Inferior parietal cortex (tissue), 1 donor: ENCODE measurements around the gene EN2.

Experiments
- DNase-seq: peaks from one replicate; pipeline ENCODE4 v3.0.0-alpha.2; 2016; ENCODE audit errors: extremely low spot score

EN2 gene

GRCh38 chr7:155486783-155487508 lies 29.0 kb downstream of the EN2 start:
- DNase-seq: no peak

DNA sequence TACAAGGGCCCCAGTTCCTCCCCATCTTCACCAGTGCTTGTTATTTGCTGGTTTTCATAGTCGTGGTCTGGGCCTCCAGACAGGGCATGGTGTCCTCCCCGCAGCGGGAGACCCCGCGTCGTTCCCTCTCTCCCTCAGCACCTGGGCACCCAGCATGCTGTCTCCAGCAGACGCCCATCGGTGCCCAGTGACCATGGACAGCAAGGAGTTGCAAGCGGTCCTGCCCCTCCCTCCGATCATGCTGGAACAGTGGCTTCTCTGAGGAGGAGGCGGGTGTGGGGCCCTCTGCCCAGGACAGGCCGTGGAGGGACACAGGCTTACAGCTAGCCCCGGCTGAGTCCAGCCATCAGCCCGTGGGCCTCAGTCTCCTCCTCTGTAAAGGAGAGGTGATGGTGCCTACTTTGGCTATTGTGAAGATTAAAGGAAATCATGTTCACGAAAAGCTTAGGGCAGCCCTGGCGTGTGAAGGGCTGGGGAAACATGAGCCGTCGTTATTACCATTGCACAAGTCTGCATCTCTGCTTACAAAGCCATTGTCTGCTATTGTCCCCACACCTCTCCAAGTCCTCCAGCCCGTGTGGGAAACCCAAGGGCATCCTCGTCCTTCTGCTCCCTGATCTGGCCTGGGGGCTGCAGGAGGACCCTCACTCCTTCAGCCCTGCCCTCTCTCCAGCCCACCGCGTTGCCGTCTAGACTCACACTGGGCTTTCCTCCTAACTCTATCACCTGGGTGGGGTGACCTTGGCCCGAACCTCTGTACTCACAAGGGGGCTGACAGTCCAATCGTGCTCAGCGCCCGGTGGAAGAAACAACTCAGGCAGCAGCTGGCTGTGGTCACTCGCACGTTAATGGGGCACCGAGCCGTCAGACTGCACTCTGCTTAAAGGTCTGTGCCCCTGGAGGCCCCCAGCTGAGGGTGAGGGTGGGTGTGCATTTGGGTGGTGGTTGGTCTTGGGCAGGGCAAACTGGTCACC lies 29.9 kb downstream of the EN2 start:
- DNase-seq: no peak

- no peak for DNase-seq
Observed at GRCh38 chr7:155488483-155489127, 30.7 kb downstream of the EN2 start.

DNA sequence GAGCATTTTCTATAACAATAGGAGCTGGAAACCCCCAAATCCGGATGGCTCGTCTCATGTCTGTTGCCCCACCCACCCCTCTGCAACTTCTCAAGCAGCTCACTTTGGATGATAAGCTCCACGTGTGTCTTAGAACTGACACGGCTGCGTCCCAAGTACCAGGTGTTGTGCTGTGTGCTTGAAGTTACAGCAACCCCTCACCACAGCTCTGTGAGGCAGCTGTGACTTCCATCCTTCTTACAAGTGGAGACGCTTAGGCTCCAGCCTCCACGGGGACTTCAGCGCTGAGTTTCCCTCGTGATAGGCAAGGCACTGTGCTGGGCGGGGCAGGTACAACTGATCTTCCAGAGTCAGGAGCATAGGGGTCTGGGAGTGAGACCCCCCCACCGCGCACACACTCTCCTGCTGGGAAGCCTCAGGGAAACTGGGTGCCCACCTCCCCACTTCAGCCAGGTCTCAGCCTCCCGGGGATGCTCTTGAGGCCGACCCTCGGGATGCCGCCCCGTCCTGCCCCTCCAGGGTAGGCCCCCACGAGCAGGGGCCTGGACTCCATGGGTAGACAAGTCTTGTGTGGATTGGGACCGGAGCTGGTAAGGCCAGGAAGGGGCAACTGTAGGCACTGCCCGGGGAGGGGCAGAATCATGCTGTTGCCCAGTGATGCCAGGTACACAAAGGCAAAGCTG lies 31.4 kb downstream of the EN2 start:
- no peak for DNase-seq

GRCh38 chr7:155489862-155490696 lies 32.1 kb downstream of the EN2 start:
- no peak for DNase-seq

GRCh38 chr7:155490697-155491628 lies 33.0 kb downstream of the EN2 start:
- no peak for DNase-seq

GRCh38 chr7:155491812-155492211 lies 33.9 kb downstream of the EN2 start:
- no peak for DNase-seq

GRCh38 chr7:155493744-155494538 lies 36.0 kb downstream of the EN2 start:
- no peak for DNase-seq

DNA sequence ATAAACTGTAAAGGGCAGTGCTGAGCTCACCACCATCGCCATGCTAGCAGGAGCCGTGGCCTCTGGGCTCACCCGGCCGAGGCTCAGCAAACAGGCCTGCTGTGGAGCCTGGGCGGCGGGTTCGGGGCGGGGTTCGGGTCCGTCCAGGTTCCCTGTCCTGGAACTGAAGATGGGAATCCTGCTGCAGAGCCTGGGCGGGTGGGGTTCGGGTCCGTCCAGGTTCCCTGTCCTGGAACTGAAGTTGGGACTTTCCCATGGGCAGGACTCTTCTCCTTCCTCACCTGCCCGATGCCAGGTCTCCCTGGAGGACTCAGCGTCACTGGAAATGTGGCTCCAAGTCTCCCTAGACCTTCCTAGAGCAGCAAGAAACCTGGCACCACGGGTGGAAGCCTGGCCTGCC lies 36.6 kb downstream of the EN2 start:
- DNase-seq: no peak

DNA sequence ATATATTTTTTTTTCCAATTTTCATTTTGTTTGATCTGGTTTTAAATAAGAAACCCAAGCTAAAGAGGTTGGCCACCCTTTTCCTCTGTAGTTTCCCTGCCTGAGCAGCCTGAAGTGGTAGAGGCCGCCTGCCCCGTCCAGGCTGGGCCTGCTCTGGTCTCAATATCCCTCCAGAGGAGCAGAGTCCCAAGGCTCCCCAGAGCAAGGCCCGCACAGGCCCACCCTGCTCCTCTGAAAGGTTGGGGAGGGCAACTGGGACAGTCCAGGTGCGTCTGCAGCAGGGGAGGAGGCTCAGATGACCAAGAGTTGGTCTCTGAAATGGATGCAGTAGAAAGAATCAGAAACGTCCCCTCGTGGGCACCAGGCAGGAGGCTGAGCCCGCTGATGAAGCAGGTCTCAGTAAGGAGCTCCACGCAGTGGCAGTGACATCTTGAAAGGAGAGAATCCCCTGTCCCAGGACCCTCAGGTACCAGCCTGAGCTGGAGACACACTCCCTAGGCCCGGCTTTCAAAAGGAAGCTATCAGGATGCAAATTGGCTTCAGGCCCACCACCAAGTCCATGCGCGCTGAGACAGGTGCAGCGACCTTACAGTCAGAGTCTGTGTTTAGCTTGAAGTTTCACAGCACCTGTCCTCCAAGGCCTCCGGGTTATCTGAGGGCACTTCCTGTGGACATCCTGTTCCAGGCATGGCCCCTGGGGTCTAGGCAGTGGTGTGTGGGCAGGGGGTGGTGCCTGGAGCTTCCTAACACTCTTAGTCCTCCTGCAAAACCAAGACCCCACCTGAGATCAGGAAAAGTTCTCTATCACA lies 37.7 kb downstream of the EN2 start:
- no peak for DNase-seq

- DNase-seq: no peak
Observed at GRCh38 chr7:155496267-155497005, 38.5 kb downstream of the EN2 start.

- no peak for DNase-seq
Observed at GRCh38 chr7:155497149-155497901, 39.4 kb downstream of the EN2 start.

DNA sequence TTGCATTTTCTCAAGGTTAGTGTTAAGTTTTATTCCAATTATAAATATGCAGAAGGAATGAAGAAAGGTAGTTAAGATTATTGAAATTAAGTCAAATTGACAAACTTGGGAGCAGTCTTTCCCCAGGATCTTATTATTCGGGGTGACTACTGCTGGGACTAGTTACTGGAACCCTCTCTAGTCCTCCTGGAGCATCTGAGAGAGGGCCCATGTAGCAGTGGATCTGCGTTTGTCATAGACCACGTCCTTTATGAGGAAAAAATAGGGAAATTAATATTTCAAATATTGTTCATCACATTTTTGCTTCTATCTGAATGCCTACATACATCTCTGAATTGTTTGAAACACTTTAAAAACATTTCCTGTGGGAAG lies 47.5 kb downstream of the EN2 start:
- DNase-seq: no peak

DNA sequence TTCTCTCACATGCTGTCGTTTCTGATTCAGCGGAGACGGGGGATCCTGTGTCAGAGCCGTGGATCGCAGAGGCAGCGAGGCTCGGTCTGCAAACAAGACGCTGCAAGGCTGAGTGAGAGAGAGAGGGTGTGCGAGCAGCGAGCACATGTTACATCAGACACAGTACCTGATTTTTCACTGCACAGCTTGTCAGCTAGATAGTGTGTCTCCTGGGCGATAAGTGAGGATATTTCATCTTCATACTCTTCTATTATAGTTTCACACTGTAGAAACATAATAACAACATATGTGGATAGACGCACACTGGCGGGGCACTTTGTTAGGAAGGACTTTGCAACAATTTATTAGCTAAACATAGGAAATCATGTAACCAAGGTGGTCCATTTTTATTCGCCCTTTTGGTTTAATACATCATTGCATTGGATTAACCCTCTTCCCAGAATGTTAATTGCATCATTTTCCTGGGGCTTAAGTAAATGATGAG lies 49.0 kb downstream of the EN2 start:
- no peak for DNase-seq

- DNase-seq: no peak
Observed at GRCh38 chr7:155507576-155507975, 49.6 kb downstream of the EN2 start.
